ENCODE results near the gene PNKD. TPM values are rescaled to one million over a fixed set of nuclear protein-coding genes. Genes with fewer than 3 reads are reported as not detected.

PNKD gene
- total and polyA plus RNA-seq, 10 of the 15 experiments (the other 5 are each of a cell fraction or from before 2014, with no cell fraction given): 27.2 to 106 (median 61.3) TPM

GRCh38 chr2:218234521-218234920, 35.8 kb upstream of the PNKD start:
- Histone ChIP-seq H3K4me3 (no peak overlapping the region), H3K4me1 (ENCODE audit: control insufficient read depth, insufficient read depth, low read length) (peaks cover 14% of the 10 kb centered on the region), H3K27ac (ENCODE audit: control insufficient read depth, insufficient read depth) (no peak overlapping the region), H3K9ac (ENCODE audit: control insufficient read depth, insufficient read depth, low read length) (no peak overlapping the region), H3K36me3 (ENCODE audit: control insufficient read depth in 2 of 2, insufficient read depth in 2 of 2, low read length in 1 of 2) (peaks cover 26 to 53% of the 10 kb centered on the region in 2 experiments), H4K20me1 (ENCODE audit: control insufficient read depth, insufficient read depth) (peaks cover 3% of the 10 kb centered on the region; the same call in 1 of the 2 replicates), H3K79me2 (ENCODE audit: control insufficient read depth, insufficient read depth, low read length) (peaks cover 20% of the 10 kb centered on the region), H3K27me3 (replicated peaks in 1 of 2; ENCODE audit: control insufficient read depth in 2 of 2, insufficient read depth in 2 of 2, low read length in 1 of 2) (no peaks in the 10 kb centered on the region), H2AFZ (ENCODE audit: control insufficient read depth, low read depth, low read length) (no peak overlapping the region), H3K9me3 (replicated peaks; ENCODE audit: control insufficient read depth, insufficient read depth, low read length) (no peaks in the 10 kb centered on the region), H3K4me2 (ENCODE audit: control insufficient read depth, insufficient read depth) (no peak overlapping the region)
- DNase-seq (ENCODE audit: low read depth, low spot score) (no peak), FAIRE-seq (no peak), ATAC-seq (no peak)
- ChIA-PET POLR2A (interaction anchor here (0.7 to 1.7 kb wide), 2 partner anchors 11 to 13 kb away, joined by 3 to 5 read pairs; no protein-coding TSS in a partner anchor), RAD21 (ENCODE audit: unreplicated experiment) (no interaction called here), SMC1A (ENCODE audit: uncharacterized antibody, unreplicated experiment) (interaction anchor here (1.3 to 1.5 kb wide), 2 partner anchors 9 to 13 kb away, joined by 3 to 4 read pairs; no protein-coding TSS in a partner anchor), CTCF (interaction anchor here (1.2 to 1.4 kb wide), 2 partner anchors 26 to 50 kb away, joined by 3 read pairs; no protein-coding TSS in a partner anchor)
- intact Hi-C loops (cut with micrococcal nuclease; ENCODE audit: unreplicated experiment): no loop called here
- BruUV-seq (replicated peaks): no TSS peak
- 63% methylated on average over 3 of the region's 3 CpGs for WGBS (ENCODE audit: insufficient coverage, insufficient replicate concordance, low lambda C conversion rate, missing lambda C conversion rate)
- in situ Hi-C loops (cut with MboI): no loop called here
- TF ChIP-seq MYB (IDR thresholded peaks at IDR 0.05; ENCODE audit: borderline replicate concordance, low read depth, low read length) (no peak), CBX5 (IDR thresholded peaks at IDR 0.05; ENCODE audit: low read depth) (no peak), BMI1 (IDR thresholded peaks at IDR 0.05; ENCODE audit: borderline replicate concordance) (no peak), HDAC6 (IDR thresholded peaks at IDR 0.05; ENCODE audit: unreplicated experiment) (no peak), BHLHE40 (IDR thresholded peaks at IDR 0.05; ENCODE audit: borderline replicate concordance in 1 of 2, low read depth in 2 of 2, low read length in 1 of 2) (no peak), E2F8 (IDR thresholded peaks at IDR 0.05; ENCODE audit: low read depth, partially characterized antibody) (no peak), ZNF274 (IDR thresholded peaks at IDR 0.05; ENCODE audit: insufficient read depth, insufficient read length) (no peak), PAX5 (IDR thresholded peaks at IDR 0.05; ENCODE audit: borderline replicate concordance, low read depth, low read length) (no peak), MEF2B (IDR thresholded peaks at IDR 0.05; ENCODE audit: partially characterized antibody, poor library complexity, severe bottlenecking) (no peak), POU2F2 (IDR thresholded peaks at IDR 0.05; ENCODE audit: borderline replicate concordance, low read depth, low read length) (no peak), USF1 (IDR thresholded peaks at IDR 0.05; ENCODE audit: borderline replicate concordance, extremely low read length, insufficient read depth, low read depth, low read length) (no peak), NR2F1 (conservative IDR thresholded peaks at IDR 0.05) (no peak), KAT2A (conservative IDR thresholded peaks at IDR 0.05; ENCODE audit: control insufficient read depth, low read depth, low read length) (no peak), CEBPZ (IDR thresholded peaks at IDR 0.05; ENCODE audit: low read depth, low read length) (no peak), PML (IDR thresholded peaks at IDR 0.05; ENCODE audit: low read length) (no peak), KLF5 (IDR thresholded peaks at IDR 0.05; ENCODE audit: partially characterized antibody) (no peak)
